ENCODE measurements around the gene REXO4. TPM values are rescaled to one million over a fixed set of nuclear protein-coding genes. Genes with fewer than 3 reads are reported as not detected.

The REXO4 gene
- total RNA-seq, 2 donors from 2014 or later, result 30.2 to 36.5 TPM

- Histone ChIP-seq H3K36me3 (ENCODE audit: control insufficient read depth, insufficient read depth, low read length) (peaks cover 18% of the 10 kb centered on the region), H3K4me1 (ENCODE audit: control insufficient read depth, insufficient read depth, low read length) (peaks cover 4% of the 10 kb centered on the region), H3K27ac (ENCODE audit: low read depth, low read length) (no peak overlapping the region), H3K4me3 (ENCODE audit: low read length) (no peak overlapping the region), H3K27me3 (ENCODE audit: control insufficient read depth, insufficient read depth, low read length, poor library complexity, severe bottlenecking) (no peaks in the 10 kb centered on the region), H3K9ac (ENCODE audit: extremely low read depth, low read length, poor library complexity, severe bottlenecking) (no peak overlapping the region), H3K9me3 (ENCODE audit: control insufficient read depth, low read length) (no peaks in the 10 kb centered on the region)
- Mint-ChIP-seq H3K27ac (no peak overlapping the region), H3K9me3 (no peaks in the 10 kb centered on the region), H3K4me3 (no peak overlapping the region), H3K36me3 (ENCODE audit: low read depth) (peaks cover 12% of the 10 kb centered on the region), H3K27me3 (ENCODE audit: insufficient read depth) (no peaks in the 10 kb centered on the region), H3K4me1 (no peaks in the 10 kb centered on the region)
- no peak for TF ChIP-seq CTCF (conservative IDR thresholded peaks at IDR 0.05)
- no peak for DNase-seq
- WGBS, 2 experiments (ENCODE audit: insufficient coverage in 1 of 2, insufficient read length in 1 of 2), result 93 to 98% methylated on average over 5 to 10 of the region's 10 CpGs
These were observed 46.8 kb upstream of the REXO4 start for GRCh38 chr9:133464638-133465037.

- 94% methylated on average over 13 to 24 of the region's 24 CpGs for WGBS, 2 experiments (ENCODE audit: insufficient coverage in 1 of 2, insufficient read length in 1 of 2)
- Mint-ChIP-seq H3K27me3 (ENCODE audit: insufficient read depth) (no peaks in the 10 kb centered on the region), H3K27ac (no peak overlapping the region), H3K9me3 (no peaks in the 10 kb centered on the region), H3K36me3 (ENCODE audit: low read depth) (peaks cover 12% of the 10 kb centered on the region), H3K4me3 (no peak overlapping the region), H3K4me1 (no peaks in the 10 kb centered on the region)
- no peaks in the 10 kb centered on the region for H3K27me3 ChIP-seq (ENCODE audit: control insufficient read depth, insufficient read depth, low read length, poor library complexity, severe bottlenecking)
- H3K9ac ChIP-seq (ENCODE audit: extremely low read depth, low read length, poor library complexity, severe bottlenecking), result no peak overlapping the region
- no peaks in the 10 kb centered on the region for H3K9me3 ChIP-seq (ENCODE audit: control insufficient read depth, low read length)
- DNase-seq, result no peak
- H3K36me3 ChIP-seq (ENCODE audit: control insufficient read depth, insufficient read depth, low read length), result peaks cover 18% of the 10 kb centered on the region
- no peak overlapping the region for H3K4me3 ChIP-seq (ENCODE audit: low read length)
- peaks cover 4% of the 10 kb centered on the region for H3K4me1 ChIP-seq (ENCODE audit: control insufficient read depth, insufficient read depth, low read length)
- H3K27ac ChIP-seq (ENCODE audit: low read depth, low read length), result no peak overlapping the region
- TF ChIP-seq CTCF (conservative IDR thresholded peaks at IDR 0.05), result no peak
These were observed 46.2 kb upstream of the REXO4 start for GRCh38 chr9:133463864-133464615.

GRCh38 chr9:133463234-133463863 lies 45.5 kb upstream of the REXO4 start:
- H3K4me3 Mint-ChIP-seq, result no peak overlapping the region
- H3K27me3 Mint-ChIP-seq (ENCODE audit: insufficient read depth), result peaks cover 2% of the 10 kb centered on the region
- Histone ChIP-seq H3K9ac (ENCODE audit: extremely low read depth, low read length, poor library complexity, severe bottlenecking) (no peak overlapping the region), H3K4me1 (ENCODE audit: control insufficient read depth, insufficient read depth, low read length) (peaks cover 4% of the 10 kb centered on the region), H3K4me3 (ENCODE audit: low read length) (no peak overlapping the region), H3K9me3 (ENCODE audit: control insufficient read depth, low read length) (no peaks in the 10 kb centered on the region), H3K27ac (ENCODE audit: low read depth, low read length) (no peak overlapping the region), H3K36me3 (ENCODE audit: control insufficient read depth, insufficient read depth, low read length) (peaks cover 18% of the 10 kb centered on the region), H3K27me3 (ENCODE audit: control insufficient read depth, insufficient read depth, low read length, poor library complexity, severe bottlenecking) (no peaks in the 10 kb centered on the region)
- peaks cover 12% of the 10 kb centered on the region for H3K36me3 Mint-ChIP-seq (ENCODE audit: low read depth)
- peak; percentile 73 for TF ChIP-seq CTCF (conservative IDR thresholded peaks at IDR 0.05)
- H3K4me1 Mint-ChIP-seq, result no peaks in the 10 kb centered on the region
- no peak overlapping the region for H3K27ac Mint-ChIP-seq
- WGBS, 2 experiments (ENCODE audit: insufficient coverage in 1 of 2, insufficient read length in 1 of 2), result 76 to 85% methylated on average over 12 to 22 of the region's 22 CpGs
- DNase-seq, result peak; percentile 85
- H3K9me3 Mint-ChIP-seq, result no peaks in the 10 kb centered on the region
